Esophagus squamous epithelium (tissue), 4 donors: ENCODE measurements around the gene APOA4.

Experiments used
- CTCF ChIP-seq, 6 experiments: fragments of 450-650 bp in 4 of 6; fragments of 200-600 bp in 2 of 6; sonication (generic) in 2 of 6; IDR thresholded peaks; one replicate each; pipeline ENCODE4 v1.5.1; 2016 to 2019; ENCODE audit warnings: antibody characterized with exemption in 6 of 6, mild to moderate bottlenecking in 4 of 6, moderate library complexity in 4 of 6
- POLR2A ChIP-seq, 4 donors: fragments of 450-650 bp; IDR thresholded peaks; one replicate each; pipeline ENCODE4 v1.6.1; 2017; ENCODE audit warnings: antibody characterized with exemption in 4 of 4, mild to moderate bottlenecking in 4 of 4, moderate library complexity in 3 of 4

DNA sequence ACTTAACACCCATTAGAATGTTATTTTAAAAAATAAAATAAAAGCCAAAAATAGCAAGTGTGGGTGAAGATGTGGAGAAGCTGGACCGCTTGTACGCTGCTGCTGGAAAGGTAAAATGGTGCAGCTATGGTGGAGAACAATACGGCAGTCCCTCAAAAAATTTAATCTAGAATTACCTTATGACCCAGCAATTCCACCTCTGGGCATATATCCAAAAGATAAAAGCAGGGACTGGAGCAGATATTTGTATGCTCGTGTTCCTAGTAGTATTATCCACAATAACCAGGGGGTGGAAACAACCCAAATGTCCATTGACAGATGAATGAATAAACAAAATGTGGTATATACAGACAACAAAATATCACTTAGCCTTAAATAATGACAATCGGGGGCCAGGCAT is 25.3 kb downstream of the APOA4 start:
- TF ChIP-seq CTCF (IDR thresholded peaks at IDR 0.05), result no peak
- TF ChIP-seq POLR2A (IDR thresholded peaks at IDR 0.05), result no peak
